ENCODE data around the gene ARFGEF2. TPM values are rescaled to one million over a fixed set of nuclear protein-coding genes. Genes with fewer than 3 reads are reported as not detected.
A peak's percentile ranks its signal among the peaks of the same experiment; 100 is the strongest.

The ARFGEF2 gene
- total RNA-seq, 1 experiment from 2014 or later: 20.9 TPM

GRCh38 chr20:48903705-48904104 lies 17.8 kb upstream of the ARFGEF2 start:
- no peak overlapping the region for H3K27ac Mint-ChIP-seq
- CTCF ChIA-PET: interaction anchor here (1.8 to 3.8 kb wide), 5 partner anchors 12 to 247 kb away, joined by 8 to 153 read pairs (median 14); partner anchors contain the start of gene PREX1
- ATAC-seq: no peak

DNA sequence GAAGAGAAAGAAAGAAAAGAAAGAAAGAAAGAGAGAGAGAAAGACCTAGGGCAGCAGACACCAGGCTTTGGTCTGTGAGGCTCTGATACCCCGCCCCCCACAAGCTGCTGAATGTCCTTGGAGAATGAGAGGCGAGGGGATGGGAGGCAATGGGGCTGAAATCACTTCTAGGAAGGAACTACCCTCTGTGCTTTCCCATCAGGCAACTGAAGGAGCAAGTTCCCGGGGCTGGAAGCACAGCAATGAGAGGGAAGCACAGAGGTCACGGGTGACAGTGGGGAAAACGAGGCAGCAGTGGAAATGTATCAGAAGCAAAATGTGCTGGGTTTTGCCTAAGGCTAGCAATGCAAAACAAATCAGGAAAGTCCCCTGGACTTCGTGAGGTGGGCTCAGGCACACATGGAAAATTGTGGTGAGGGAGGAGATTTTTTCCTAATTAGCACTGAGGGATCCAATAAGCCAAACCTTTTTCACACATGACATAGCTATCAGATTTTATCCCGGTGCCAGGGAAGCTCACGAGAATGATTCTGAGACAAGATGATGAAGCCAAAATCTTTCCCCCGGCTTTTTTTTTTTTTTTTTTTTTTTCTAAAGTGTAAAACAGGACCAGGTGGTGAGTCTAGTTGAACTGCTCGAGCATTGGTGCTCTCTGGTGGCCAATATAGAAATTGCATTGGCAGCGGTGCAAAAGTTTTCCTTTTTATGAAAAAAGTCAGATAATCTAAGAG lies 16.8 kb upstream of the ARFGEF2 start:
- H3K9me3 Mint-ChIP-seq: peaks cover 11% of the 10 kb centered on the region
- ATAC-seq: peak; percentile 88
- TF ChIP-seq, protein P1, sequence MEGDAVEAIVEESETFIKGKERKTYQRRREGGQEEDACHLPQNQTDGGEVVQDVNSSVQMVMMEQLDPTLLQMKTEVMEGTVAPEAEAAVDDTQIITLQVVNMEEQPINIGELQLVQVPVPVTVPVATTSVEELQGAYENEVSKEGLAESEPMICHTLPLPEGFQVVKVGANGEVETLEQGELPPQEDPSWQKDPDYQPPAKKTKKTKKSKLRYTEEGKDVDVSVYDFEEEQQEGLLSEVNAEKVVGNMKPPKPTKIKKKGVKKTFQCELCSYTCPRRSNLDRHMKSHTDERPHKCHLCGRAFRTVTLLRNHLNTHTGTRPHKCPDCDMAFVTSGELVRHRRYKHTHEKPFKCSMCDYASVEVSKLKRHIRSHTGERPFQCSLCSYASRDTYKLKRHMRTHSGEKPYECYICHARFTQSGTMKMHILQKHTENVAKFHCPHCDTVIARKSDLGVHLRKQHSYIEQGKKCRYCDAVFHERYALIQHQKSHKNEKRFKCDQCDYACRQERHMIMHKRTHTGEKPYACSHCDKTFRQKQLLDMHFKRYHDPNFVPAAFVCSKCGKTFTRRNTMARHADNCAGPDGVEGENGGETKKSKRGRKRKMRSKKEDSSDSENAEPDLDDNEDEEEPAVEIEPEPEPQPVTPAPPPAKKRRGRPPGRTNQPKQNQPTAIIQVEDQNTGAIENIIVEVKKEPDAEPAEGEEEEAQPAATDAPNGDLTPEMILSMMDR (IDR thresholded peaks at IDR 0.05): peak; percentile 81
- TF ChIP-seq ZNF416 (CRISPR knock-in tag; IDR thresholded peaks at IDR 0.05): no peak
- ChIA-PET POLR2A (interaction anchor here (0.6 kb wide), 3 partner anchors 39 to 1059 kb away, joined by 3 to 4 read pairs (median 3); no protein-coding TSS in a partner anchor), CTCF (interaction anchor here (0.6 to 3.8 kb wide), 43 partner anchors 11 to 1950 kb away, joined by 3 to 153 read pairs (median 4); partner anchors contain the start of gene PREX1)
- peaks cover 3% of the 10 kb centered on the region; the same call in 1 of the 2 replicates for H3K36me3 Mint-ChIP-seq
- H3K4me1 Mint-ChIP-seq: peaks cover 7% of the 10 kb centered on the region
- DNase-seq (ENCODE audit: low spot score): peak; percentile 70
- H3K27ac Mint-ChIP-seq: no peak overlapping the region; the same call in 1 of the 2 replicates
- peak overlapping the region; percentile 54 for H3K4me3 Mint-ChIP-seq
- H3K27me3 Mint-ChIP-seq (ENCODE audit: low read depth): no peaks in the 10 kb centered on the region

More at GRCh38 chr20:48903705-48904104, 17.8 kb upstream of the ARFGEF2 start:
- DNase-seq (ENCODE audit: low spot score): no peak
- Mint-ChIP-seq H3K9me3 (peaks cover under 1% of the 10 kb centered on the region), H3K27me3 (ENCODE audit: low read depth) (no peaks in the 10 kb centered on the region), H3K4me1 (peaks cover 7% of the 10 kb centered on the region), H3K4me3 (no peak overlapping the region), H3K36me3 (no peaks in the 10 kb centered on the region)
- TF ChIP-seq, protein P1 (IDR thresholded peaks at IDR 0.05): no peak
- TF ChIP-seq GTF2I (CRISPR knock-in tag; conservative IDR thresholded peaks at IDR 0.05): no peak
- TF ChIP-seq ZNF396 (CRISPR knock-in tag; IDR thresholded peaks at IDR 0.05; ENCODE audit: borderline replicate concordance): no peak
- no peak for TF ChIP-seq ZBTB21 (CRISPR knock-in tag; IDR thresholded peaks at IDR 0.05; ENCODE audit: borderline replicate concordance)
- TF ChIP-seq KAT7 (CRISPR knock-in tag; IDR thresholded peaks at IDR 0.05; ENCODE audit: borderline replicate concordance): no peak
- TF ChIP-seq FOXJ3 (CRISPR knock-in tag; IDR thresholded peaks at IDR 0.05; ENCODE audit: borderline replicate concordance): no peak
- TF ChIP-seq, protein P2, sequence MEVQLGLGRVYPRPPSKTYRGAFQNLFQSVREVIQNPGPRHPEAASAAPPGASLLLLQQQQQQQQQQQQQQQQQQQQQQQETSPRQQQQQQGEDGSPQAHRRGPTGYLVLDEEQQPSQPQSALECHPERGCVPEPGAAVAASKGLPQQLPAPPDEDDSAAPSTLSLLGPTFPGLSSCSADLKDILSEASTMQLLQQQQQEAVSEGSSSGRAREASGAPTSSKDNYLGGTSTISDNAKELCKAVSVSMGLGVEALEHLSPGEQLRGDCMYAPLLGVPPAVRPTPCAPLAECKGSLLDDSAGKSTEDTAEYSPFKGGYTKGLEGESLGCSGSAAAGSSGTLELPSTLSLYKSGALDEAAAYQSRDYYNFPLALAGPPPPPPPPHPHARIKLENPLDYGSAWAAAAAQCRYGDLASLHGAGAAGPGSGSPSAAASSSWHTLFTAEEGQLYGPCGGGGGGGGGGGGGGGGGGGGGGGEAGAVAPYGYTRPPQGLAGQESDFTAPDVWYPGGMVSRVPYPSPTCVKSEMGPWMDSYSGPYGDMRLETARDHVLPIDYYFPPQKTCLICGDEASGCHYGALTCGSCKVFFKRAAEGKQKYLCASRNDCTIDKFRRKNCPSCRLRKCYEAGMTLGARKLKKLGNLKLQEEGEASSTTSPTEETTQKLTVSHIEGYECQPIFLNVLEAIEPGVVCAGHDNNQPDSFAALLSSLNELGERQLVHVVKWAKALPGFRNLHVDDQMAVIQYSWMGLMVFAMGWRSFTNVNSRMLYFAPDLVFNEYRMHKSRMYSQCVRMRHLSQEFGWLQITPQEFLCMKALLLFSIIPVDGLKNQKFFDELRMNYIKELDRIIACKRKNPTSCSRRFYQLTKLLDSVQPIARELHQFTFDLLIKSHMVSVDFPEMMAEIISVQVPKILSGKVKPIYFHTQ (CRISPR knock-in tag; IDR thresholded peaks at IDR 0.05): no peak
- no peak for TF ChIP-seq IRF2 (CRISPR knock-in tag; IDR thresholded peaks at IDR 0.05; ENCODE audit: borderline replicate concordance, low read depth)
- no peak for TF ChIP-seq MYBL2 (CRISPR knock-in tag; IDR thresholded peaks at IDR 0.05)
- no peak for TF ChIP-seq PRRX2 (CRISPR knock-in tag; IDR thresholded peaks at IDR 0.05)
- TF ChIP-seq FOXK1 (CRISPR knock-in tag; IDR thresholded peaks at IDR 0.05): no peak
- no peak for TF ChIP-seq NR2C2 (CRISPR knock-in tag; IDR thresholded peaks at IDR 0.05)
- TF ChIP-seq ZNF317 (CRISPR knock-in tag; IDR thresholded peaks at IDR 0.05; ENCODE audit: borderline replicate concordance, low read depth): no peak
- POLR2A ChIA-PET: no interaction called here

- peaks cover 16% of the 10 kb centered on the region for H3K9me3 Mint-ChIP-seq
- H3K27me3 Mint-ChIP-seq (ENCODE audit: low read depth): peaks cover 3% of the 10 kb centered on the region; the same call in 1 of the 2 replicates
- ChIA-PET CTCF (interaction anchor here (0.6 to 3.8 kb wide), 36 partner anchors 10 to 1950 kb away, joined by 3 to 153 read pairs (median 4); partner anchors contain the start of gene PREX1), POLR2A (no interaction called here)
- H3K4me3 Mint-ChIP-seq: no peak overlapping the region
- ATAC-seq (no peak), DNase-seq (ENCODE audit: low spot score) (no peak)
- H3K27ac Mint-ChIP-seq: no peak overlapping the region
- peaks cover 6% of the 10 kb centered on the region for H3K36me3 Mint-ChIP-seq
- peaks cover 7% of the 10 kb centered on the region for H3K4me1 Mint-ChIP-seq
- TF ChIP-seq MXD4 (CRISPR knock-in tag; IDR thresholded peaks at IDR 0.05; ENCODE audit: borderline replicate concordance): no peak
- no peak for TF ChIP-seq ZNF425 (CRISPR knock-in tag; conservative IDR thresholded peaks at IDR 0.05)
- TF ChIP-seq, protein P3, sequence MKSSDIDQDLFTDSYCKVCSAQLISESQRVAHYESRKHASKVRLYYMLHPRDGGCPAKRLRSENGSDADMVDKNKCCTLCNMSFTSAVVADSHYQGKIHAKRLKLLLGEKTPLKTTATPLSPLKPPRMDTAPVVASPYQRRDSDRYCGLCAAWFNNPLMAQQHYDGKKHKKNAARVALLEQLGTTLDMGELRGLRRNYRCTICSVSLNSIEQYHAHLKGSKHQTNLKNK (CRISPR knock-in tag; IDR thresholded peaks at IDR 0.05): no peak
These were observed 16.2 kb upstream of the ARFGEF2 start for GRCh38 chr20:48905297-48905647.

All from WTC11 (cell line).